LNCaP clone FGC (cell line): ENCODE results near the gene CBFB.

Experiments used
- DNase-seq: peaks from one replicate; pipeline ENCODE4 v3.0.0-alpha.2; 2011; ENCODE audit warnings: low read depth
- H3K4me3 ChIP-seq: 2 replicates; pipeline ENCODE4 v1.5.1; 2011; ENCODE audit warnings: mild to moderate bottlenecking, low read depth, low read length, control low read depth
- TF ChIP-seq, protein P1 (sequence below): IDR thresholded peaks from 2 replicates; pipeline ENCODE4 v1.5.1; 2012; ENCODE audit warnings: mild to moderate bottlenecking; ENCODE audit not compliant: control insufficient read depth, insufficient read depth; ENCODE audit errors: extremely low read depth

Gene CBFB

GRCh38 chr16:67029254-67030096 lies 526 bp downstream of the CBFB start:
- TF ChIP-seq, protein P1, sequence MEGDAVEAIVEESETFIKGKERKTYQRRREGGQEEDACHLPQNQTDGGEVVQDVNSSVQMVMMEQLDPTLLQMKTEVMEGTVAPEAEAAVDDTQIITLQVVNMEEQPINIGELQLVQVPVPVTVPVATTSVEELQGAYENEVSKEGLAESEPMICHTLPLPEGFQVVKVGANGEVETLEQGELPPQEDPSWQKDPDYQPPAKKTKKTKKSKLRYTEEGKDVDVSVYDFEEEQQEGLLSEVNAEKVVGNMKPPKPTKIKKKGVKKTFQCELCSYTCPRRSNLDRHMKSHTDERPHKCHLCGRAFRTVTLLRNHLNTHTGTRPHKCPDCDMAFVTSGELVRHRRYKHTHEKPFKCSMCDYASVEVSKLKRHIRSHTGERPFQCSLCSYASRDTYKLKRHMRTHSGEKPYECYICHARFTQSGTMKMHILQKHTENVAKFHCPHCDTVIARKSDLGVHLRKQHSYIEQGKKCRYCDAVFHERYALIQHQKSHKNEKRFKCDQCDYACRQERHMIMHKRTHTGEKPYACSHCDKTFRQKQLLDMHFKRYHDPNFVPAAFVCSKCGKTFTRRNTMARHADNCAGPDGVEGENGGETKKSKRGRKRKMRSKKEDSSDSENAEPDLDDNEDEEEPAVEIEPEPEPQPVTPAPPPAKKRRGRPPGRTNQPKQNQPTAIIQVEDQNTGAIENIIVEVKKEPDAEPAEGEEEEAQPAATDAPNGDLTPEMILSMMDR = no peak
- peak overlapping the region; percentile 76 for H3K4me3 ChIP-seq
- DNase-seq = no peak

- TF ChIP-seq, protein P1 = no peak
- DNase-seq = no peak
- H3K4me3 ChIP-seq = peak overlapping the region; percentile 76
Measured at GRCh38 chr16:67030221-67030962, 1.4 kb downstream of the CBFB start.

DNA sequence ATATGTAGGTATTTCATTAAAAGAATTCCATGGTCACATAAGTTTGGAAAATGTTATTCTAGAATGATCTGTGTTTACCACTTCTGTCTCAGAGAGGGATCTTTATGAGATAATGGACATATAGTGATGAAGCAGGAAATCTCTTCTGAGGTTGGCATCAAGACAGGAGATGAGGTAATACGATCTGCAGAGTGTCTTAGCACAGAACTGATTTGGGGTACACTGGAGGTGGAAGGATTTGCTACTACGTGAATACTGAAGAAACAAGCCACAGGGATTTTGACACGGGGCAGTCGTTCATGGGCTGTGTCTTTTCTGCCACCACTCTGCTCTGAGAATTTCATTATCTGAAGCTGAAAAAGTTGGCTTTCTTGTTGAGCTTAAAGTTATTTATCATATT lies 5.5 kb downstream of the CBFB start:
- TF ChIP-seq, protein P1 = no peak
- DNase-seq = no peak
- no peak overlapping the region for H3K4me3 ChIP-seq

DNA sequence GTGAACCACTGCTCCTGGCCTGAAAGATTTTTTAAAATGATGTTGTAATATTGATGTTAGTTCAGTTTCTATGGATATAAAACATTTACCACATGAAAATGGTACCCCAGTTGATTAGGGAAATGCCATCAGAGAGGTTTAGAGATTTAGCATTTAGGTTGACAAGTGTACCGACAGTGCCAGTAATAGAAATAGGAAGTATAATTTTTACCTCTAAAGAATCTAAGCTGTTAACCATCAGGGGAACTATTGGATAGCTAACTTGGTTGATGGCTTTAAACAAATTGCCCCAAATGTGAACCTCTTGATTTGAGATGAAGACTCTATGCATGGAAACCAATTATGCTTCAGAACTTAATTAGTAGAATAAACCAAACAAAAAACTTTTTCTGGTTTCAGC lies 6.4 kb downstream of the CBFB start:
- no peak for DNase-seq
- no peak overlapping the region for H3K4me3 ChIP-seq
- TF ChIP-seq, protein P1 = no peak

DNA sequence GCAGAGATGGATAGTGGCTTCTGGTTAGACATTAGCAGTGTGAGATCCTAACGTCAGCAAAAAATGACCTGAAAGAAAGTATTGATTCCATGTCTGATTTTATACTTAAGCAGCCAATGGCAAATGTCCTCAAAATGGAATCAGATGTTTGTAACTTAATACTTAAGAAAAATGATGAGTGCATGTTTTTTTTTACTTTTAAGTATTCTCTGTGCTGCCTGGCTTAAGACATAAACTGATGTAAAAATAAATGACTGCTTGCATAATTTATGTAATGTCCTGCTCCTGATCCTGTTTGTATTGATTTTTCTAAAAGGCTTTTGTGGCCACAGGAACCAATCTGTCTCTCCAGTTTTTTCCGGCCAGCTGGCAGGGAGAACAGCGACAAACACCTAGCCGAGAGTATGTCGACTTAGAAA lies 7.4 kb downstream of the CBFB start:
- H3K4me3 ChIP-seq = no peak overlapping the region
- no peak for DNase-seq
- TF ChIP-seq, protein P1 = no peak

GRCh38 chr16:67039260-67040020 lies 10.5 kb downstream of the CBFB start:
- no peak overlapping the region for H3K4me3 ChIP-seq
- TF ChIP-seq, protein P1 = no peak
- no peak for DNase-seq
